HAP-1 (cell line): ENCODE measurements around the gene FAM98B.
"Not testable (repeated sequence)": the region's sequence is repeated elsewhere in the genome, so short reads cannot be mapped to it uniquely, and the experiment has no call there.

Source experiments
- DNase-seq, 2 experiments: peaks; one replicate each; pipeline ENCODE4 v3.0.0-alpha.2; 2016 to 2020; ENCODE audit warnings: low spot score in 2 of 2
- H3K27me3 ChIP-seq: fragments of 250-450 bp; sonication (Bioruptor Pico); 2 replicates; pipeline ENCODE4 v1.5.1; 2020; ENCODE audit warnings: low read depth, mild to moderate bottlenecking, moderate library complexity
- H3K36me3 ChIP-seq: fragments of 250-450 bp; sonication (Bioruptor Pico); replicated peaks from 2 replicates; pipeline ENCODE4 v1.5.1; 2020; ENCODE audit warnings: mild to moderate bottlenecking
- H3K4me1 ChIP-seq: fragments of 250-450 bp; sonication (Bioruptor Pico); 2 replicates; pipeline ENCODE4 v1.5.1; 2020; ENCODE audit warnings: mild to moderate bottlenecking
- H3K4me3 ChIP-seq: fragments of 250-450 bp; sonication (Bioruptor Pico); 2 replicates; pipeline ENCODE4 v1.5.1; 2020; ENCODE audit warnings: mild to moderate bottlenecking, moderate library complexity
- H3K9me3 ChIP-seq: fragments of 250-450 bp; sonication (Bioruptor Pico); 2 replicates; pipeline ENCODE4 v1.5.1; 2020; ENCODE audit warnings: mild to moderate bottlenecking, moderate library complexity
- in situ Hi-C: fragments of 300-500 bp; cut with MboI; formaldehyde crosslinking; loops from 3 replicates; pipeline ENCODE4 v1.14.3; 2020; ENCODE audit warnings: low sequenced_read_pairs, inconsistent platforms, mixed read lengths

Gene FAM98B

GRCh38 chr15:38453971-38454695 lies at the start of gene FAM98B:
Gene FAM98B, plus strand, starts transcription at chr15:38454127. Its CDS starts 35 bp downstream, at chr15:38454162.
- DNase-seq, result peak; percentile 68 to 92
- Histone ChIP-seq H3K36me3 (no peaks in the 10 kb centered on the region), H3K9me3 (no peaks in the 10 kb centered on the region), H3K27me3 (peaks cover 7% of the 10 kb centered on the region; the same call in 1 of the 2 replicates), H3K4me3 (peak within 1 kb of the TSS; percentile 82), H3K4me1 (peaks cover 13% of the 10 kb centered on the region)
- in situ Hi-C loops, result no loop called here

DNA sequence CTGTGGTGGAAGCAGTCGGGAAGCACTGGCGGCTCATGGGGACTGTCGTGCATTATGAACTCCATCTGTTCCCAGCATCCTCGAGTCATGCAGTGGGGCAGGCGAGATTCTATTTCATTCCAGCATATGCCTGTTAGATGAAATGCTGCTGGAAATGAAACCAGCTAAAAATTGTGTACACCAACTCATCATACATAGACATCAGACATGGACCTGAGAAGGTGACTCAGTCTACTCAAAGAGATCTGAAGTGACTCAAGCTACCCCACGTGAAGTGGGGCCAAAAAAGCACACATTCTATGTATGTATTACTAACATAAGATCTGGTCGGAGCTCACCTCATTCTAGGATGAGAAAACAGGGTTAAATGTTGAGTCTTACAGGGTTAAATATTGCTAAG lies 47.5 kb upstream of the FAM98B start:
- Histone ChIP-seq H3K27me3 (peaks cover 5% of the 10 kb centered on the region), H3K36me3 (no peaks in the 10 kb centered on the region), H3K9me3 (no peaks in the 10 kb centered on the region), H3K4me3 (no peak overlapping the region), H3K4me1 (no peaks in the 10 kb centered on the region)
- DNase-seq, result no peak
- in situ Hi-C loops, result no loop called here

DNA sequence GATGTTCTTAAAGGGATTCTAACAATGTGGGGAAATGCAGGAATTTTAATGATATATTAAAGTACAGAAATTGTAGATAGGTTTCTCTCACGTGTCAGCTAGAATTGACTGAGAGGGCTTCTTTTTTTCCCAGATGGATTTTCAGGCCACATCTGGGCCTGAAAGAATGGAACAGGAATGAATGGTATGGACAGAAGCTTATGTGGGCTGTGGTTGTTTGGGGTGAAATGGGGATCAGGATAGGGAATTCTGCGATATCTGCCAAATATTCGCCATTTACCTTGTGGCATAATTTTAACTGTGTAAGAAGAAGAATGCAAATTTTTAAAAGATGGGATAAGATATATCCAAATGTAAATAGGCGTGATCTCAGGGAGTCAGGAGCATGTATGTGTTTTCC lies 45.4 kb upstream of the FAM98B start:
- Histone ChIP-seq H3K9me3 (no peaks in the 10 kb centered on the region), H3K4me1 (no peaks in the 10 kb centered on the region), H3K4me3 (no peak overlapping the region), H3K36me3 (no peaks in the 10 kb centered on the region), H3K27me3 (peaks cover 5% of the 10 kb centered on the region)
- no peak for DNase-seq
- in situ Hi-C loops, result no loop called here

DNA sequence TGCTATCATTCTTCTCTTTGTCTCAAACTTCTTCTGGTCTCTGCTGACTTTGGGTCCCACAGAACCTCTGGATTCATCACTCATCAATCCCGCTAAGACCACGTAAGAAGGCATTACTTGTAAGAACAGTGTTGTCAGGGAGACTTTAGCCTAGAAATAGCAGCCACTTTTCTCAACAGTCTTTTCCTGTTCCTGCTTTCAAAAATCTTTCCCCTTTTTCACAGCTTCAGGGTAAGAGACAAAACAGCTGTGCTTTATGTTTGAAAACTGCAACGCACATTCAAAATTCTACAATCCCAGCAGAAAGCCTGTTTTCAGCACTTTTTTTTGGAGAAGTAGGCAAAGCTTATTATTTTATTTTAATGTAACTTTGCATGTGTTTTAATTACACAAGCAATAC lies 42.0 kb upstream of the FAM98B start:
- Histone ChIP-seq H3K36me3 (no peaks in the 10 kb centered on the region), H3K4me3 (no peak overlapping the region), H3K27me3 (peaks cover 5% of the 10 kb centered on the region), H3K9me3 (no peaks in the 10 kb centered on the region), H3K4me1 (no peaks in the 10 kb centered on the region)
- in situ Hi-C loops, result no loop called here
- DNase-seq, result no peak

GRCh38 chr15:38412466-38412865 lies 41.5 kb upstream of the FAM98B start:
- H3K4me3 ChIP-seq, result no peak overlapping the region
- DNase-seq, result no peak
- H3K36me3 ChIP-seq, result no peaks in the 10 kb centered on the region
- peaks cover 5% of the 10 kb centered on the region for H3K27me3 ChIP-seq
- in situ Hi-C loops, result no loop called here
- H3K4me1 ChIP-seq, result no peaks in the 10 kb centered on the region
- no peaks in the 10 kb centered on the region for H3K9me3 ChIP-seq

- DNase-seq, result peak; percentile 25 to 52
- in situ Hi-C loops, result no loop called here
- H3K4me1 ChIP-seq, result no peaks in the 10 kb centered on the region
- H3K4me3 ChIP-seq, result no peak overlapping the region
- H3K27me3 ChIP-seq, result peaks cover 5% of the 10 kb centered on the region
- H3K9me3 ChIP-seq, result no peaks in the 10 kb centered on the region
- H3K36me3 ChIP-seq, result no peaks in the 10 kb centered on the region
Observed at GRCh38 chr15:38414357-38414756, 39.6 kb upstream of the FAM98B start.

- no peak for DNase-seq
- no peaks in the 10 kb centered on the region for H3K9me3 ChIP-seq
- H3K4me1 ChIP-seq, result no peaks in the 10 kb centered on the region
- in situ Hi-C loops, result no loop called here
- no peaks in the 10 kb centered on the region for H3K36me3 ChIP-seq
- no peak overlapping the region for H3K4me3 ChIP-seq
- no peaks in the 10 kb centered on the region for H3K27me3 ChIP-seq
Observed at GRCh38 chr15:38421069-38421690, 32.7 kb upstream of the FAM98B start.

DNA sequence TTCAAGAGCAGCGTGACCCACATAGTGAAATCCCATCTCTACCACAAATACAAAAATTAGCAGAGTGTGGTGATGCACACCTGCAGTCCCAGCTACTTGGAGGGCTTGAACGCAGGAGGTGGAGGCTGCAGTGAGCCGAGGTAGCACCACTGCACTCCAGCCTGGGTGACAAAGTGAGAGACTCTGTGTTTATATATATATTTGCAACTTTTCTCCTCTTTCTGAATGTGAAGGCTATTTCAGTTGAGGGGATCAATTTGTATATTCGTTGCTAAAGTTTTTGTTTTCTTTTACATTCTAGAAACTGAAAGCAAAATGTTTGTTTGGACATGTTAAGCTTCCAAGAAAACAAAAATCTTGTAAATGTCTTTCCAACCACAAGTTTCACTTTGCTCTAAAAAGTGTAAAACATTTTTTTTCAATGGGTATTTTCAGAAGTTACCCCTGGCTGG lies 29.8 kb upstream of the FAM98B start:
- H3K9me3 ChIP-seq, result no peaks in the 10 kb centered on the region
- DNase-seq, result no peak
- no peaks in the 10 kb centered on the region for H3K4me1 ChIP-seq
- no peaks in the 10 kb centered on the region for H3K36me3 ChIP-seq
- in situ Hi-C loops, result no loop called here
- H3K4me3 ChIP-seq, result no peak overlapping the region
- no peaks in the 10 kb centered on the region; the same call in 1 of the 2 replicates for H3K27me3 ChIP-seq

GRCh38 chr15:38425269-38425668 lies 28.7 kb upstream of the FAM98B start:
- no peaks in the 10 kb centered on the region; the same call in 1 of the 2 replicates for H3K27me3 ChIP-seq
- no peaks in the 10 kb centered on the region for H3K4me1 ChIP-seq
- H3K36me3 ChIP-seq, result no peaks in the 10 kb centered on the region
- no peak overlapping the region for H3K4me3 ChIP-seq
- in situ Hi-C loops, result no loop called here
- H3K9me3 ChIP-seq, result no peaks in the 10 kb centered on the region
- no peak for DNase-seq

DNA sequence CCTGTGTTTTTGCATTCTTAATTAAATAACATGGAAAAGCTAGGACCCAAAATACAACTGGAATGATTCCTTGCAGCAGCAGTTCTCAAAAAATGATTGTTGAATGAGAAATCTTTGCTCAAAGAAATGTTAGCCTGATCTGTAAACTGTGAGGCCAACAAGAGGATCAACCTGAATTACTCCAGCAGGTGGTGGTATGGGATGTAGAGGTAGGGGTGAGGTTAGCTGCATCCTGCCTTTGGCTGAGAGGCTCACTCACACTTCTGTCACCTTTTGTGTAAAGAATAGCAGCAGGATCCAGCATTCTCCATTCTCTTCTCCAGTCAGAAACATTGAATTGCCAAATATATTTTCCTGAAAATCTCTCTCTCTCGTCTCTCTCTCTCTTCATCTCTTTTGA lies 26.5 kb upstream of the FAM98B start:
- no peaks in the 10 kb centered on the region for H3K4me1 ChIP-seq
- no peaks in the 10 kb centered on the region for H3K36me3 ChIP-seq
- no peaks in the 10 kb centered on the region; the same call in 1 of the 2 replicates for H3K27me3 ChIP-seq
- no peak overlapping the region for H3K4me3 ChIP-seq
- no peak for DNase-seq
- in situ Hi-C loops, result no loop called here
- H3K9me3 ChIP-seq, result no peaks in the 10 kb centered on the region

GRCh38 chr15:38430106-38430760 lies 23.7 kb upstream of the FAM98B start:
- Histone ChIP-seq H3K36me3 (no peaks in the 10 kb centered on the region), H3K4me3 (no peak overlapping the region), H3K9me3 (no peaks in the 10 kb centered on the region), H3K27me3 (peaks cover 4% of the 10 kb centered on the region), H3K4me1 (no peaks in the 10 kb centered on the region)
- in situ Hi-C loops, result no loop called here
- no peak for DNase-seq

DNA sequence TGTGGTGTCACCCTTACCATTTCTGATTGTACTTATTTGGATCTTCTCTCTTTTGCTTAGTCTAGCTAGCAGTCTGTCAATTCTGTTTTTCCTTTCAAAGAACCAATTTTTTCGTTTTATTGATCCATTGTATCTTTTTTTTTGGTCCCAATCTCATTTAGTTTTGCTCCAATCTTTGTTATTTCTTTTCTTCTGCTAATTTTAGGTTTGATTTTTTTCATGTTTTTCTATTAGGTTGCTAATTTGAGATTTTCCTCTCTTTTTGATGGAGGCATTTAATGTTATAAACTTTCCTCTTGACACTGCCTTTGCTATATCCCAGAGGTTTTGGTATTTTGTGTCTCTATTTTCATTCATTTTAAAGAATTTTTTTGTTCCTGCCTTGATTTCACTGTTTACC lies 16.9 kb upstream of the FAM98B start:
- Histone ChIP-seq H3K4me3 (no peak overlapping the region), H3K4me1 (no peaks in the 10 kb centered on the region; the same call in 1 of the 2 replicates), H3K27me3 (peaks cover 9% of the 10 kb centered on the region), H3K9me3 (no peaks in the 10 kb centered on the region), H3K36me3 (no peaks in the 10 kb centered on the region)
- in situ Hi-C loops, result no loop called here
- no peak for DNase-seq

DNA sequence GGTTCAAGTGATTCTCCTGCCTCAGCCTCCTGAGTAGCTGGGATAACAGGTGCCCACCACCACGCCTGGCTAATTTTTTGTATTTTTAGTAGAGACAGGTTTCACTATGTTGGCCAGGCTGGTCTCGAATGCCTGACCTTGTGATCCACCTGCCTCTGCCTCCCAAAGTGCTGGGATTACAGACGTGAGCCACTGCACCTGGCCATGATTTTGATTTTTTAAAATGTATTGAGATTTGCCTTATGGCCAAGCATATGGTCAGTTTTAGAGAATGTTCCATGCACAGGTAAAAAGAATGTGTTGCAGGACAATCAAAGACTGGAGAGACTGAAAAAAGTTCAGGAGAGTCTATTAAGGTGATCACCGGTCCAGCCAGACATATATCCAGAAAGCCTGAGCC lies 16.3 kb upstream of the FAM98B start:
- H3K4me3 ChIP-seq, in situ Hi-C loops, DNase-seq, H3K9me3 ChIP-seq, H3K4me1 ChIP-seq, H3K36me3 ChIP-seq, H3K27me3 ChIP-seq: not testable (repeated sequence)
